Measurements from ENCODE around the gene ADGRL3.

DNA sequence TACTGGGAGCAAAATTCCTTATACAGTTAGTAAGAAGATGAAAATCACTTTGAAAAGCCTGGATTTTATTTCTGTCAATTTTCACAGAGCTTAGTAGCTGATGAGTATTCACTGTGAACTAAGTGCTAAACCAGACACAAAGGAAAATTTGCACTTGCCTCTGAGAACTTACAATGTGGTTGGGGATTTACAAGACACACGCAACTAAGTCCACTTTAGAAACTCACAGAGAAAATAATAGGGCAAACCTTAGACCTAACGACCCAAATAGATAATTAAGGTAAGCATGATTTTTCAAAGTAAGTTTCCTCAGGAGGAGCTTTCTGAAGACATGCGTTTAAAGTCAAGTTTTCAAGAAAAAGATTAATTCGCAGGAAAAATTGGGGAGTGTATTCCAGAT, 708.9 kb downstream of the ADGRL3 start:
- TF ChIP-seq, protein P1, sequence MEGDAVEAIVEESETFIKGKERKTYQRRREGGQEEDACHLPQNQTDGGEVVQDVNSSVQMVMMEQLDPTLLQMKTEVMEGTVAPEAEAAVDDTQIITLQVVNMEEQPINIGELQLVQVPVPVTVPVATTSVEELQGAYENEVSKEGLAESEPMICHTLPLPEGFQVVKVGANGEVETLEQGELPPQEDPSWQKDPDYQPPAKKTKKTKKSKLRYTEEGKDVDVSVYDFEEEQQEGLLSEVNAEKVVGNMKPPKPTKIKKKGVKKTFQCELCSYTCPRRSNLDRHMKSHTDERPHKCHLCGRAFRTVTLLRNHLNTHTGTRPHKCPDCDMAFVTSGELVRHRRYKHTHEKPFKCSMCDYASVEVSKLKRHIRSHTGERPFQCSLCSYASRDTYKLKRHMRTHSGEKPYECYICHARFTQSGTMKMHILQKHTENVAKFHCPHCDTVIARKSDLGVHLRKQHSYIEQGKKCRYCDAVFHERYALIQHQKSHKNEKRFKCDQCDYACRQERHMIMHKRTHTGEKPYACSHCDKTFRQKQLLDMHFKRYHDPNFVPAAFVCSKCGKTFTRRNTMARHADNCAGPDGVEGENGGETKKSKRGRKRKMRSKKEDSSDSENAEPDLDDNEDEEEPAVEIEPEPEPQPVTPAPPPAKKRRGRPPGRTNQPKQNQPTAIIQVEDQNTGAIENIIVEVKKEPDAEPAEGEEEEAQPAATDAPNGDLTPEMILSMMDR (conservative IDR thresholded peaks at IDR 0.05; ENCODE audit: low read length) = no peak
- no peak for TF ChIP-seq EZH2phosphoT487 (IDR thresholded peaks at IDR 0.05; ENCODE audit: borderline replicate concordance, low read depth, low read length)

Data from OCI-LY7 (cell line).